Measurements from ENCODE around the gene HK1. TPM values are rescaled to one million over a fixed set of nuclear protein-coding genes. Genes with fewer than 3 reads are reported as not detected.
"Not testable (repeated sequence)": the region's sequence is repeated elsewhere in the genome, so short reads cannot be mapped to it uniquely, and the experiment has no call there.

HK1 gene
- polyA plus RNA-seq, 1 donor from 2014 or later, result 88.6 TPM

DNA sequence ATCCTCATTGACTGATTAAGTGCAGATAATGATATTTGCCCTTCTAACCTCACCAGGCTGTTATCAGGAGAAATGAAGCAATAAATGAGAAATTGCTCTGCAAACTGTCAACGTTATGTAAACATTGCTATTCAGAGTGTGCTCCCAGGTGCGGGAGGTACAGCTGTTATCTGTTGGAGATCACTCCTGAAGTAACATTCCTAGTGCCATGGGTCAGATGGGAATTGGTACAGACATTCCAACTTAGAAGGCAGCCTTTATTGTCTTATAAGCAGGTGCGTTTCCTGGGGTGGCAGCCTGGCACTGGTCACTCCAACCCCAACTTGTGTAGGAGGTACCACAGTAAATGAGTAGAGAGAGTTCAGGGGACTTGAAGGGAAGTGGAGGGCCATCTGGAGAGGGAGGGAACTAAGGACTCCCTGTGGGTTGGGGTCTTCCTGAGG, 36.8 kb downstream of the HK1 start:
- Mint-ChIP-seq H3K4me3 (peak overlapping the region in 1 of 4 donors; percentile 86), H3K4me1 (peaks cover 0 to 15% (median 2%) of the 10 kb centered on the region in 3 donors), H3K36me3 (no peaks in the 10 kb centered on the region), H3K27ac (peak overlapping the region in 1 of 3 donors; percentile 28), H3K9me3 (no peaks in the 10 kb centered on the region), H3K27me3 (no peaks in the 10 kb centered on the region)

- Mint-ChIP-seq H3K4me1 (peaks cover 1 to 21% (median 2%) of the 10 kb centered on the region in 3 donors), H3K36me3 (no peaks in the 10 kb centered on the region), H3K9me3 (no peaks in the 10 kb centered on the region), H3K27me3 (no peaks in the 10 kb centered on the region), H3K27ac (peak overlapping the region in 2 of 3 donors; percentile 18 to 28), H3K4me3 (peak overlapping the region in 1 of 4 donors; percentile 86)
Measured at GRCh38 chr10:69315610-69316312, 37.5 kb downstream of the HK1 start.

DNA sequence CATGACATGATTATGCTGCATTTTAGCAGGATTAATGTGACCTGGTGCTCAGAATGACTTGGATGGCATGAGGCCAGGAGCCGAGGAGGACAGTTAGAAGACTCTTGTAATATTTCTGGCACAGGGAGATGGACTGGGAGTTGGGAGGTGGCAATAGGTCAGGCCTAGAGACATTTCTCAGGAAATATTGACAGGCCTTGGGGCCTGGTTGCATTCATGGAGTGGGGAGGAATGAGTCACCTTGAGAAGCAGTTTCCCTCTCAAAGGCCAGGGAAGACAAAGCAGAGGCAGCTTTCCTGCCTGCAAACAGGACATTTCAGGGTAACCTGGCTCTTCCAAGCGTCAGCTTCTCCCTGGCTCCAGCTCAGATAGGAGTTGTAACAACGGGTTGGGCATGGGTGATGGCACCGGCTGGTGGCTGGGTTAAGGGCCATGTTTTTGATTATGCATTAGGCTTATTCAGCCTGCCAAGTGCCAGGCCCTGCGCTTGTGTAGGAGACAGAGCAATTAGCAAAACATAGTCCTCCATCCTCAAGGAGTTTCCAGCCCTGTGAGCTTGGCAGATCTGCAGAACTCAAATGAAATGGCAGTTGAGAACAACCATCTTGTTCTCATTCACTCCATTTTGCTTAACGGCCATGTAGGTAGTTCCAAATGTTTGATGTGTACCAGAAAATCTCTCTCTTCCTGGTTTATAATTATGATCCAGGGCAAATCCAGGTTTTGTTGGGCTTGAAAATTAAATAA, 38.2 kb downstream of the HK1 start:
- Mint-ChIP-seq H3K4me1 (peaks cover 5 to 23% (median 7%) of the 10 kb centered on the region in 3 donors), H3K27me3 (no peaks in the 10 kb centered on the region), H3K27ac (peak overlapping the region in 1 of 3 donors; percentile 18), H3K36me3 (no peaks in the 10 kb centered on the region), H3K4me3 (peak overlapping the region in 1 of 4 donors; percentile 86), H3K9me3 (no peaks in the 10 kb centered on the region)

DNA sequence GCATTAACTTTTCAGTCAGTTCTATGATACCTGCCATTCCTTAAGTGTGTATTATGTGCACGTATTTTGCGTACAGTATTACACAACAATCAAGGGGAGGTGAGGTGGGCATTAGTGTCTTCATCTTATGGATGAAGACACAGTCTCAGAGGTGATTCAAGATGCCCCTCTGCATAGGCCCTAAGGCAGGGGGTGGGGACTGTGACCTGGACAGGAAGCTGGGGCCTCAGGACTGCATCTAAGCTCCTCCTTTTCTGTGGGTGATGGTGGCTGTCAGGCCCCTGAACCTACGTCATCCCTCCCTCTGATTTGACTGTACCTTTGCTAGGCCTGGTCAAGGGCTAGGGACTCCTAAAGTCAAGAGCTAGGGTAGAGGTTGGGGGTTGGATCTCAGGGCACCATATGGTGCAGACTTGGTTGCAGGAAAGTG, 38.9 kb downstream of the HK1 start:
- Mint-ChIP-seq H3K27ac (peak overlapping the region; percentile 62 to 86 (median 73)), H3K4me1 (peaks cover 11 to 26% (median 14%) of the 10 kb centered on the region in 3 donors), H3K36me3 (no peaks in the 10 kb centered on the region), H3K27me3 (no peaks in the 10 kb centered on the region), H3K4me3 (peak overlapping the region; percentile 86 to 97 (median 91)), H3K9me3 (no peaks in the 10 kb centered on the region)

GRCh38 chr10:69317626-69318105, 39.4 kb downstream of the HK1 start:
- peaks cover 12 to 28% (median 15%) of the 10 kb centered on the region in 3 donors for H3K4me1 Mint-ChIP-seq
- H3K4me3 Mint-ChIP-seq, result peak overlapping the region; percentile 86 to 97 (median 91)
- H3K9me3 Mint-ChIP-seq, result no peaks in the 10 kb centered on the region
- H3K27me3 Mint-ChIP-seq, result no peaks in the 10 kb centered on the region
- peak overlapping the region; percentile 62 to 86 (median 73) for H3K27ac Mint-ChIP-seq
- no peaks in the 10 kb centered on the region for H3K36me3 Mint-ChIP-seq

GRCh38 chr10:69318106-69318866, 40.0 kb downstream of the HK1 start:
- Mint-ChIP-seq H3K27me3 (no peaks in the 10 kb centered on the region), H3K27ac (peak overlapping the region; percentile 62 to 86 (median 73)), H3K4me3 (peak overlapping the region; percentile 86 to 97 (median 92))

GRCh38 chr10:69318867-69319727, 40.8 kb downstream of the HK1 start:
- no peaks in the 10 kb centered on the region for H3K9me3 Mint-ChIP-seq
- H3K4me3 Mint-ChIP-seq, result peak overlapping the region; percentile 86 to 97 (median 92)
- no peaks in the 10 kb centered on the region for H3K36me3 Mint-ChIP-seq
- H3K27me3 Mint-ChIP-seq, result no peaks in the 10 kb centered on the region
- peaks cover 15 to 35% (median 18%) of the 10 kb centered on the region in 3 donors for H3K4me1 Mint-ChIP-seq
- peak overlapping the region; percentile 78 to 90 (median 87) for H3K27ac Mint-ChIP-seq

More at GRCh38 chr10:69318106-69318866, 40.0 kb downstream of the HK1 start:
- no peaks in the 10 kb centered on the region for H3K36me3 Mint-ChIP-seq
- H3K4me1 Mint-ChIP-seq, result peaks cover 12 to 31% (median 15%) of the 10 kb centered on the region in 3 donors
- H3K9me3 Mint-ChIP-seq, result no peaks in the 10 kb centered on the region

DNA sequence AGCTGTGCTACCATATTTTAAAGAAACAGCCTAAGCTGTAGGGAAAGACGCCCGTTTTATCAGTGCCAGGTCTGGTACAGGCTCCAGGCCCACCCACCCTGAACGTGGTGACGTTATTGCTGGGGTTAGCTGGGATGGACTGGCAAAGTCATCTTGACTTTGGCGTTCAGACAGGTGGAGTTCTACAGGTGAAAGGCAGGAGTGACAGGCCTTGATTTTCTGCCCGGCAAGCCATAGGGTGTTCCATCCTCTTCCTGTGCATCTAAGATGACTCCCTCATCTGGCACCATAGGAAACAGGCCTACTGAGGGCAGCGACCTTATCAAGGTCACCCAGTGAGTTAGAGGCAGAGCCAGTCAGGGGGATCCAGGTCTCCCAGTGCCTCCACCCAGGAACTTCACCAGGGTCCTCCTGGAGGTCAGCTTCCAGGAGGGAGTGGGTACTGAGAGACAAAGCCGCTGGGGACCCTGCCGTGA, 41.6 kb downstream of the HK1 start:
- Mint-ChIP-seq H3K4me3 (peak overlapping the region; percentile 86 to 97 (median 92)), H3K27me3 (no peaks in the 10 kb centered on the region), H3K4me1 (peaks cover 17 to 40% (median 24%) of the 10 kb centered on the region in 3 donors), H3K9me3 (no peaks in the 10 kb centered on the region), H3K27ac (peak overlapping the region in 2 of 3 donors; percentile 87 to 90), H3K36me3 (no peaks in the 10 kb centered on the region)

GRCh38 chr10:69320521-69320920, 42.2 kb downstream of the HK1 start:
- Mint-ChIP-seq H3K4me3 (peak overlapping the region; percentile 86 to 97 (median 92)), H3K4me1 (peaks cover 17 to 40% (median 24%) of the 10 kb centered on the region in 3 donors), H3K27me3 (no peaks in the 10 kb centered on the region), H3K36me3 (no peaks in the 10 kb centered on the region), H3K9me3 (no peaks in the 10 kb centered on the region), H3K27ac (peak overlapping the region in 1 of 3 donors; percentile 74)

DNA sequence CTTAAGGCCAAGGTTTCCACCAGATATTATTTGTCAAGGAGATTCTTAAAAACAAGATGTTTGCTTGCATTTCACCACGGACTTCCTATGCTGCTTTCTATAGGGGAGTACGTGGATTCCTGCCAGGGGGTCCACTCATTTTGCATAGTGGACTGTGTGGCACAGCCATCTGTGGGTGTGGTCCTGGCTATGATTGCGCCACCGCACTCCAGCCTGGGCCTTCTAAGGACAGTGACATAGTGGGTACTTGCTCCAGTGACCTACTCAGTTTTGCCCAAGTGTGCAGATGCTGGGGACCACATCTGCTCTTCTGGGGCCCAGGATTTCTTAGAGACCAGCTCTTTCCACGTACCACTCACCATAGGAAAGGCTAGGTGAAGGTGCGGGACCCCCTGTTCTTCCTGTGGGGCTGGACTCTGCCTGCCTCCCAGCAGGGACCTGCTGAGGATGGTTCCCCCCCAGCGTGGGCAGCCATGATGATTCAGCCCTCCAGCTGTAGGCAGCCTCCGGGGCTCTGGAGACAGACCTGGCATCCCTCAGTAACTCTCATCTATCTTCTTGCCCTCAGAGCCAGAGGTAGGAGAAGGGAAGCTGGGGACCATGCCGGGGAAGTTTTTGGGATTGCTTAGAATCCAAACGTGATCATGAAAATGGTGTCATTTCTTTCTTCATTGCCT, 42.9 kb downstream of the HK1 start:
- Mint-ChIP-seq H3K4me3 (peak overlapping the region; percentile 71 to 97 (median 89)), H3K9me3 (no peaks in the 10 kb centered on the region), H3K36me3 (no peaks in the 10 kb centered on the region), H3K27me3 (no peaks in the 10 kb centered on the region), H3K4me1 (peaks cover 22 to 41% (median 24%) of the 10 kb centered on the region in 3 donors), H3K27ac (peak overlapping the region in 1 of 3 donors; percentile 74)

DNA sequence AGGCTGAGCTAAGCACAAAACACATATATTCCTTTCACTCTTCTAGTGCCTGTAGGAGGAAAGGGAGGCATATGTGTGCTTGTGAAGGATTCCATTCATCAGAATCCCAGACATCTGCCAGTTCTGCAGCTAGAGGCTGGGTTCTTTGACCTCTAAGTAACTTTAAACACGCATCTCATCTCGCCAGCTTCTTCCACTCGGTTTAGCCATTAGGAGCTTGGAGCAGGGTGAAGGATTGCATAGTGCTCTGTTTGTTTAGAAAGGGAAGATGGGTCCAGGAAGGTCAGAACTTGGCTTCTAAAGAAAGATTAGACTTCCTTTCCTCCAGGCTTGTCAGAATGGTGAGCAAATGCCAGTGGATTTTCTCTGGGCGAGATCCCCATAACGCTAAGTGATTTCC, 43.6 kb downstream of the HK1 start:
- no peaks in the 10 kb centered on the region for H3K27me3 Mint-ChIP-seq
- H3K27ac Mint-ChIP-seq, result peak overlapping the region in 1 of 3 donors; percentile 32
- H3K4me3 Mint-ChIP-seq, result peak overlapping the region in 2 of 4 donors; percentile 71 to 86

DNA sequence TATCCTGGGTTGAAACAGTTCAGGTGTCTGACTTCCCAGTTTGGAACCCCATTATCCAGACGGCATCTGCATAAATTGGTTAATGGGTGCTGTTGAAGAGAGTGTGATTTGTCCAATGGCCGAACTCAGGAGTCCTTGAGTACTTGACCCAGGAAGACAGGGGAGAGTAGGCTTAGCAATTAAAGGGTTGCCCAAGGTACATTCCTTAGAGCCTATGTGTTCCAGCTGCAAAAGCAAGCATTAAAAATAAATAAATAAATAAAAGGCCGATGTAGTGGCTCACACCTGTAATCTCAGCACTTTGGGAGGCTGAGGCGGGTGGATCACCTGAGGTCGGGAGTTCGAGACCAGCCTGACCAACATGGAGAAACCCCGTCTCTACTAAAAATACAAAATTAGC, 44.0 kb downstream of the HK1 start:
- H3K4me3 Mint-ChIP-seq, result peak overlapping the region in 1 of 4 donors; percentile 86
- not testable (repeated sequence) for H3K9me3 Mint-ChIP-seq, H3K36me3 Mint-ChIP-seq, H3K27me3 Mint-ChIP-seq
- H3K4me1 Mint-ChIP-seq, result peaks cover 27 to 44% (median 27%) of the 10 kb centered on the region in 3 donors
- H3K27ac Mint-ChIP-seq, result peak overlapping the region in 1 of 3 donors; percentile 32

More for the DNA sequence above, 43.6 kb downstream of the HK1 start:
- Mint-ChIP-seq H3K9me3 (no peaks in the 10 kb centered on the region), H3K4me1 (peaks cover 23 to 44% (median 24%) of the 10 kb centered on the region in 3 donors), H3K36me3 (no peaks in the 10 kb centered on the region)

DNA sequence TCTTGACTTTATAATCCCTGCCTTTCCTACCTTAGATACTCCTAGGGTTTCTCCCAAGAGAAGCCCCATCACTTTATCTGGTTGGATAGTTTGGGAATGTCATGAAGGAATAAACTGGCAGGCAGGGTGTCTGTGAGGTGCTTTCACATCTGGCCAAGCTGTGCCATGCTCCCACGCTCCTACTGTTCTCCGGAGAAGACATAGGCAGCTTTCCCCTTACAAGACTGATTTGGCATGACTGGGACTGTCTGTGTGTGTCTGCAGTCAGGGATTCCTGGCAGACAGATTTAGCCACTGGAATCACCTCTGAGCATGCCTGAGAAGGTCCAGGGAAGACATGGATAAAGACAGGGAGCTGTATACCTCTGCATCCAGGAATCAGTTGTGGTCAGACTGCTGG, 45.3 kb downstream of the HK1 start:
- Mint-ChIP-seq H3K27me3 (no peaks in the 10 kb centered on the region), H3K36me3 (no peaks in the 10 kb centered on the region), H3K4me1 (peaks cover 39 to 52% (median 39%) of the 10 kb centered on the region in 3 donors), H3K9me3 (no peaks in the 10 kb centered on the region), H3K4me3 (peak overlapping the region in 2 of 4 donors; percentile 31 to 58), H3K27ac (peak overlapping the region; percentile 43 to 67 (median 57))
